H1 (cell line): ENCODE results near the gene KCNQ2. TPM values are rescaled to one million over a fixed set of nuclear protein-coding genes. Genes with fewer than 3 reads are reported as not detected.

Experiments
- CTCF ChIA-PET: fragments of 300-600 bp; sonication (Branson Sonifier 250); formaldehyde crosslinking; loops from one replicate; lab custom pipeline; 2021; ENCODE audit not compliant: partially characterized antibody; lab: Charles Lee
- POLR2A ChIA-PET: fragments of 300-600 bp; sonication (Branson Sonifier 250); formaldehyde crosslinking; loops from one replicate; lab custom pipeline; 2021; ENCODE audit warnings: inconsistent platforms; ENCODE audit not compliant: partially characterized antibody; lab: Charles Lee
- DNase-seq, 2 experiments: peaks; one replicate each; pipeline versions ENCODE4 v3.0.0 to v3.0.0-alpha.2; 2010 to 2022; ENCODE audit warnings: low spot score in 2 of 2, low read depth in 1 of 2, mixed read lengths in 1 of 2
- FAIRE-seq: peaks from 2 replicates; lab custom pipeline; 2011; peaks lifted over from hg19 to GRCh38; lab: Jason Lieb, UNC
- H2AFZ ChIP-seq: 2 replicates; pipeline ENCODE4 v1.8.1; 2012; ENCODE audit warnings: low read length, inconsistent platforms
- H2AK5ac ChIP-seq: 2 replicates; pipeline ENCODE4 v1.6.1; 2013; ENCODE audit warnings: low read depth, low read length
- H2BK120ac ChIP-seq: replicated peaks from 2 replicates; pipeline ENCODE3; 2013; ENCODE audit warnings: low read depth, low read length, inconsistent platforms
- H2BK12ac ChIP-seq: 2 replicates; pipeline ENCODE4 v1.6.1; 2013; ENCODE audit warnings: low read depth, low read length
- H2BK15ac ChIP-seq: 2 replicates; pipeline ENCODE4 v1.6.1; 2013; ENCODE audit warnings: low read length
- H2BK20ac ChIP-seq: 2 replicates; pipeline ENCODE4 v1.6.1; 2013; ENCODE audit warnings: low read length
- H2BK5ac ChIP-seq: 2 replicates; pipeline ENCODE4 v1.6.1; 2013; ENCODE audit warnings: low read depth, low read length
- H3K14ac ChIP-seq: 2 replicates; pipeline ENCODE4 v1.6.1; 2013; ENCODE audit warnings: inconsistent platforms; ENCODE audit not compliant: insufficient read length
- H3K18ac ChIP-seq: 2 replicates; pipeline ENCODE4 v1.6.1; 2013; ENCODE audit warnings: low read length; ENCODE audit errors: extremely low read depth
- H3K23ac ChIP-seq: 2 replicates; pipeline ENCODE4 v1.6.1; 2013; ENCODE audit warnings: inconsistent platforms; ENCODE audit not compliant: insufficient read length
- H3K23me2 ChIP-seq: 2 replicates; pipeline ENCODE4 v1.6.1; 2013; ENCODE audit warnings: low read depth, low read length
- H3K27ac ChIP-seq: 2 replicates; pipeline ENCODE4 v1.6.1; 2011; ENCODE audit warnings: low read depth, low read length, inconsistent platforms
- H3K27me3 ChIP-seq, 4 experiments: replicated peaks in 1 of 4; 1 replicate in 1 of 4; 2 replicates in 3 of 4; pipeline versions ENCODE4 v1.6.1 to v1.8.1; 2011 to 2013; ENCODE audit warnings: low read length in 3 of 4, mild to moderate bottlenecking in 3 of 4, inconsistent platforms in 2 of 4, mixed read lengths in 2 of 4, moderate library complexity in 1 of 4; ENCODE audit not compliant: control insufficient read depth in 3 of 4, insufficient read depth in 3 of 4; ENCODE audit errors: extremely low read depth in 1 of 4
- H3K36me3 ChIP-seq, 4 experiments: 2 replicates each; pipeline versions ENCODE4 v1.6.1 to v1.8.1; 2011 to 2013; ENCODE audit warnings: mild to moderate bottlenecking in 4 of 4, low read length in 3 of 4, moderate library complexity in 2 of 4, control low read depth in 1 of 4, inconsistent platforms in 1 of 4; ENCODE audit not compliant: insufficient read depth in 4 of 4, control insufficient read depth in 2 of 4
- H3K4ac ChIP-seq: replicated peaks from 2 replicates; pipeline ENCODE3; 2013; ENCODE audit warnings: low read length, low read depth, mixed read lengths, inconsistent platforms; ENCODE audit not compliant: insufficient read length
- H3K4me1 ChIP-seq, 4 experiments: replicated peaks in 1 of 4; 1 replicate in 1 of 4; 2 replicates in 3 of 4; pipeline versions ENCODE4 v1.6.1 to v1.8.1; 2011 to 2013; ENCODE audit warnings: low read length in 3 of 4, inconsistent platforms in 2 of 4, mixed read lengths in 1 of 4; ENCODE audit not compliant: insufficient read depth in 4 of 4, control insufficient read depth in 3 of 4
- H3K4me2 ChIP-seq, 2 experiments: 2 replicates each; pipeline versions ENCODE4 v1.6.1 to v1.8.1; 2011 to 2013; ENCODE audit warnings: low read depth in 2 of 2, low read length in 2 of 2, control low read depth in 1 of 2, inconsistent platforms in 1 of 2, mild to moderate bottlenecking in 1 of 2; ENCODE audit not compliant: insufficient read depth in 1 of 2
- H3K4me3 ChIP-seq, 4 experiments: fragments of 200-600, 300-600 bp in 1 of 4; sonication (generic), shearing (Covaris generic), sonication (Bioruptor Twin) in 1 of 4; 2 replicates each; pipeline versions ENCODE4 v1.5.1 to v1.8.1; 2011 to 2016; ENCODE audit warnings: low read length in 4 of 4, low read depth in 3 of 4, control low read depth in 2 of 4, inconsistent platforms in 2 of 4, mild to moderate bottlenecking in 2 of 4, mixed read lengths in 1 of 4, moderate library complexity in 1 of 4; ENCODE audit not compliant: insufficient read depth in 2 of 4; ENCODE audit errors: extremely low read depth in 1 of 4
- H3K56ac ChIP-seq: replicated peaks from 2 replicates; pipeline ENCODE3; 2013; ENCODE audit warnings: low read depth, mild to moderate bottlenecking, mixed read lengths, low read length, inconsistent platforms; ENCODE audit not compliant: insufficient read length
- H3K79me1 ChIP-seq: 2 replicates; pipeline ENCODE4 v1.6.1; 2013; ENCODE audit warnings: low read depth, low read length, control low read depth
- H3K79me2 ChIP-seq, 2 experiments: 2 replicates each; pipeline versions ENCODE4 v1.6.1 to v1.8.1; 2012 to 2013; ENCODE audit warnings: low read length in 2 of 2, mild to moderate bottlenecking in 2 of 2, inconsistent platforms in 1 of 2; ENCODE audit not compliant: insufficient read depth in 2 of 2, control insufficient read depth in 1 of 2
- H3K9ac ChIP-seq, 4 experiments: replicated peaks in 1 of 4; 1 replicate in 1 of 4; 2 replicates in 3 of 4; pipeline versions ENCODE4 v1.6.1 to v1.8.1; 2011 to 2013; ENCODE audit warnings: low read depth in 3 of 4, low read length in 3 of 4, control low read depth in 2 of 4, mild to moderate bottlenecking in 2 of 4, moderate library complexity in 2 of 4, inconsistent platforms in 1 of 4; ENCODE audit errors: extremely low read depth in 1 of 4
- H3K9me3 ChIP-seq, 2 experiments: 2 replicates each; pipeline versions ENCODE4 v1.6.1 to v1.8.1; 2012 to 2013; ENCODE audit warnings: mild to moderate bottlenecking in 2 of 2, moderate library complexity in 2 of 2, control low read depth in 1 of 2, inconsistent platforms in 1 of 2, low read depth in 1 of 2, low read length in 1 of 2, mixed read lengths in 1 of 2; ENCODE audit not compliant: insufficient read depth in 2 of 2
- H4K20me1 ChIP-seq, 2 experiments: replicated peaks in 1 of 2; 2 replicates each; pipeline versions ENCODE3 to v1.8.1; 2011 to 2013; ENCODE audit warnings: inconsistent platforms in 2 of 2, low read length in 2 of 2, mild to moderate bottlenecking in 1 of 2; ENCODE audit not compliant: insufficient read depth in 2 of 2, control insufficient read depth in 1 of 2
- H4K5ac ChIP-seq: 2 replicates; pipeline ENCODE4 v1.6.1; 2013; ENCODE audit warnings: low read length, low read depth, mixed read lengths, inconsistent platforms; ENCODE audit not compliant: insufficient read length
- H4K8ac ChIP-seq: 2 replicates; pipeline ENCODE4 v1.8.0; 2013; ENCODE audit warnings: mild to moderate bottlenecking, moderate library complexity, low read length, inconsistent platforms; ENCODE audit not compliant: insufficient read depth; ENCODE audit errors: extremely low read depth
- H4K91ac ChIP-seq: replicated peaks from 2 replicates; pipeline ENCODE3; 2013; ENCODE audit warnings: low read length, mixed read lengths, inconsistent platforms; ENCODE audit not compliant: insufficient read length
- EGR1 ChIP-seq: IDR thresholded peaks from 2 replicates; pipeline ENCODE4 v1.6.1; 2011; ENCODE audit warnings: low read depth, low read length, borderline replicate concordance
- TAF1 ChIP-seq: IDR thresholded peaks from 2 replicates; pipeline ENCODE4 v1.6.1; 2011; ENCODE audit warnings: mild to moderate bottlenecking, low read depth, low read length
- WGBS, 2 experiments: shearing (Covaris generic) in 1 of 2; methylation state at CpG; one replicate each; pipeline versions ENCODE4 v1.1.6 to v1.1.7; 2013 to 2015; ENCODE audit warnings: low lambda C conversion rate in 2 of 2, mixed read lengths in 2 of 2, inconsistent platforms in 1 of 2, low coverage in 1 of 2, missing lambda C conversion rate in 1 of 2; ENCODE audit not compliant: insufficient replicate concordance in 2 of 2, insufficient coverage in 1 of 2, insufficient read length in 1 of 2; ENCODE audit errors: extremely low coverage in 1 of 2, missing lambda C conversion rate in 1 of 2; 5-methylcytosine and 5-hydroxymethylcytosine counted together
- polyA plus RNA-seq, 7 experiments: library from polyadenylated mRNA; depleted of rRNA in 3 of 7; stranded (reverse) in 5 of 7; unstranded in 2 of 7; fragments of >200 nt in 5 of 7; fragments of 200-250 nt in 2 of 7; gene quantifications; 1 replicate in 5 of 7; 2 replicates in 1 of 7; 4 replicates in 1 of 7; pipeline versions ENCODE4 v1.2.1 to v1.2.3, GENCODE V29; 2011 to 2013; ENCODE audit warnings: missing spikeins in 2 of 7, mixed read lengths in 2 of 7
- total RNA-seq: library from RNA; stranded (reverse); fragmentation: NEBNext Ultra II Directional; extraction: Animal tissue kit (Norgen Biotek cat#: 25700); gene quantifications from 2 replicates; pipeline ENCODE4 v1.2.1, GENCODE V29; 2021
- TF ChIP-seq, protein P1 (sequence below): IDR thresholded peaks from 2 replicates; pipeline ENCODE4 v1.6.1; 2012; ENCODE audit warnings: inconsistent platforms

KCNQ2 gene
- total and polyA plus RNA-seq, 2 of the 8 experiments (the other 6 are each of a cell fraction or from before 2014, with no cell fraction given): 82.6 to 243 TPM

DNA sequence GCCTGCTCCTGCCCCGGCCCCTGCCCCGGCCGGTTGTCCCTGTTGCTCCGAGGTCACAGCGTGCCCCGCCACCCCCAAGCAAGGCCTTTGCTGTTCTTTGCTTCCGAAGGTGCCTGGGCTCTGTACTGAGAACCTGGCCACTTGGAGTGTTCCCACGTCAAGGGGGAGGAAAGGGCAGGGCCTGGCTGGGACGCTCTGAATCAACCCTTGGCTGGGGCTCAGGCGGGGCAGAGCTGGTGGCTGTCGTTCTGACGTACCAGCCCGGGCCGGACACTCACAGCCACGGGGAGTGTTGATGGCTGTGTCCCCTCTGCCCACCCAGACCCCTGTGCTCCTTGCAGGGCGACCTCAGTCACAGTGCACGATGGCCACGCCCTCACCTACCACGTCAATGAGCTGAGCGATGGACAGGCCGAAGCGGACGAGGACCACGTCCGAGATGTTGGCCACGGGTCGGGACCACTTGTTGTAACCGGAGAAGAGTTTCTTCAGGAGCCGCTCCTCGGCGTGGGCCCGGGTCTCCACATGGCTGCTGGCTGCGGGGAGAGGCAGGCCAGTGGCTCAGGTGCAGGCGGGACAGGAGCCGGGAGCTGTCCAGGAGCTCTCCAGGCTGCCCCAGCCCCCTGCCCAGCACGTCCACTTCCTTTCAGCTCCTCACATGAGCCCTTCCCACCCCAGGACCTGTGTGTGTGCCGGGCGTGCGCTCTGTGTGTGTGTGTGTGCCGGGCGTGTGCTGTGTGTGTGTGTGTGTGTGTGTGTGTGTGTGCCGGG, 113.1 kb downstream of the KCNQ2 start:
- Histone ChIP-seq H2BK15ac (peak overlapping the region; percentile 72; the same call in 1 of the 2 replicates), H2AFZ (no peak overlapping the region), H3K9ac (no peak overlapping the region), H3K14ac (no peak overlapping the region), H4K20me1 (peaks cover 0 to 4% of the 10 kb centered on the region in 2 experiments), H2BK20ac (no peak overlapping the region), H3K23me2 (peaks cover 10% of the 10 kb centered on the region; the same call in 1 of the 2 replicates), H4K5ac (no peak overlapping the region), H4K91ac (no peak overlapping the region), H3K79me1 (no peaks in the 10 kb centered on the region), H3K56ac (no peak overlapping the region), H3K4me1 (peaks cover 0 to 21% (median 15%) of the 10 kb centered on the region in 4 experiments; a peak in 6 of 7 replicates), H3K9me3 (no peaks in the 10 kb centered on the region), H3K79me2 (no peaks in the 10 kb centered on the region), H2AK5ac (0 out of 2 replicates have a peak overlapping the region, but pooled peaks have one; percentile 65), H3K23ac (no peak overlapping the region), H4K8ac (no peak overlapping the region), H3K27me3 (peaks cover 0 to 29% (median 18%) of the 10 kb centered on the region in 4 experiments; a peak in 6 of 7 replicates), H2BK12ac (no peak overlapping the region; the same call in 1 of the 2 replicates), H2BK120ac (no peak overlapping the region), H3K4me3 (no peak overlapping the region), H3K27ac (no peak overlapping the region), H3K18ac (no peak overlapping the region; the same call in 1 of the 2 replicates)
- CTCF ChIA-PET: interaction anchor here (0.6 to 8.1 kb wide), 7 partner anchors 11 to 1165 kb away, joined by 3 to 85 read pairs (median 4); no protein-coding TSS in a partner anchor
- no peak for FAIRE-seq
- DNase-seq: no peak
- 87% methylated on average over 39 of the region's 42 CpGs; no CpG with 5 or more reads in 1 of the 2 experiments for WGBS, 2 experiments
- TF ChIP-seq, protein P1, sequence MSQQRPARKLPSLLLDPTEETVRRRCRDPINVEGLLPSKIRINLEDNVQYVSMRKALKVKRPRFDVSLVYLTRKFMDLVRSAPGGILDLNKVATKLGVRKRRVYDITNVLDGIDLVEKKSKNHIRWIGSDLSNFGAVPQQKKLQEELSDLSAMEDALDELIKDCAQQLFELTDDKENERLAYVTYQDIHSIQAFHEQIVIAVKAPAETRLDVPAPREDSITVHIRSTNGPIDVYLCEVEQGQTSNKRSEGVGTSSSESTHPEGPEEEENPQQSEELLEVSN: no peak
- no peak for TF ChIP-seq TAF1
- 0 out of 2 replicates have a peak, but pooled peaks have one; percentile 9 for TF ChIP-seq EGR1
- TF ChIP-seq, all 59 proteins: peak for 1
- Histone ChIP-seq H3K4me2 (no peak overlapping the region; a peak in 1 of 4 replicates), H3K4ac (no peak overlapping the region), H3K36me3 (no peaks in the 10 kb centered on the region), H2BK5ac (no peak overlapping the region)
- POLR2A ChIA-PET: interaction anchor here (0.7 to 1.4 kb wide), 4 partner anchors 14 to 161 kb away, joined by 3 to 5 read pairs (median 3); partner anchors contain the start of gene PPDPF
